Dermis blood vessel endothelial cell (primary cell): Measurements from ENCODE around the gene TNN. TPM values are rescaled to one million over a fixed set of nuclear protein-coding genes. Genes with fewer than 3 reads are reported as not detected.
A peak's percentile ranks its signal among the peaks of the same experiment; 100 is the strongest.
"Not testable (repeated sequence)": the region's sequence is repeated elsewhere in the genome, so short reads cannot be mapped to it uniquely, and the experiment has no call there.

Experiments used
- DNase-seq: peaks from one replicate; pipeline ENCODE4 v3.0.0; 2010
- total RNA-seq: library from RNA; depleted of rRNA; stranded (reverse); fragments of >200 nt; gene quantifications from 2 replicates; pipeline ENCODE4 v1.2.3, GENCODE V29; 2014

Gene TNN
- total RNA-seq, 1 donor from 2014 or later: not detected

- DNase-seq: peak; percentile 61
Measured at GRCh38 chr1:175072099-175072951, 4.7 kb downstream of the TNN start.

GRCh38 chr1:175073061-175073460 lies 5.4 kb downstream of the TNN start:
- no peak for DNase-seq

GRCh38 chr1:175073633-175074032 lies 6.0 kb downstream of the TNN start:
- DNase-seq: no peak

GRCh38 chr1:175075572-175076568 lies 8.2 kb downstream of the TNN start:
- DNase-seq: no peak

GRCh38 chr1:175077356-175078030 lies 9.9 kb downstream of the TNN start:
- DNase-seq: no peak

GRCh38 chr1:175078629-175079028 lies 11.0 kb downstream of the TNN start:
- no peak for DNase-seq

- no peak for DNase-seq
Measured at GRCh38 chr1:175079338-175079737, 11.7 kb downstream of the TNN start.

GRCh38 chr1:175080030-175080429 lies 12.4 kb downstream of the TNN start:
- DNase-seq: no peak

GRCh38 chr1:175081983-175082382 lies 14.3 kb downstream of the TNN start:
- DNase-seq: no peak

GRCh38 chr1:175088525-175088951 lies 20.9 kb downstream of the TNN start:
- DNase-seq: no peak

- no peak for DNase-seq
Measured at GRCh38 chr1:175089136-175089718, 21.6 kb downstream of the TNN start.

- no peak for DNase-seq
Measured at GRCh38 chr1:175090780-175091179, 23.1 kb downstream of the TNN start.

- DNase-seq: no peak
Measured at GRCh38 chr1:175094626-175095025, 27.0 kb downstream of the TNN start.

GRCh38 chr1:175095069-175095468 lies 27.4 kb downstream of the TNN start:
- no peak for DNase-seq

- no peak for DNase-seq
Measured at GRCh38 chr1:175095978-175096607, 28.5 kb downstream of the TNN start.

GRCh38 chr1:175097361-175097760 lies 29.7 kb downstream of the TNN start:
- DNase-seq: no peak

GRCh38 chr1:175099916-175100315 lies 32.3 kb downstream of the TNN start:
- DNase-seq: no peak

- not testable (repeated sequence) for DNase-seq
Measured at GRCh38 chr1:175102166-175102565, 34.5 kb downstream of the TNN start.

GRCh38 chr1:175106536-175106935 lies 38.9 kb downstream of the TNN start:
- DNase-seq: not testable (repeated sequence)

GRCh38 chr1:175108331-175108820 lies 40.7 kb downstream of the TNN start:
- not testable (repeated sequence) for DNase-seq

- no peak for DNase-seq
Measured at GRCh38 chr1:175114996-175115395, 47.4 kb downstream of the TNN start.
